OCI-LY3 (cell line): ENCODE measurements around the gene SLC23A1.

Experiments
- H2AFZ ChIP-seq: fragments of 200-600, 300-600 bp; shearing (Covaris generic); 2 replicates; pipeline ENCODE4 v1.6.0; 2014; ENCODE audit warnings: antibody characterized with exemption, low read depth, low read length
- H3K27ac ChIP-seq: fragments of 200-600, 300-600 bp; sonication (generic); 2 replicates; pipeline ENCODE4 v1.5.1; 2014; ENCODE audit warnings: mild to moderate bottlenecking, low read length, moderate library complexity, mixed read lengths
- H3K27me3 ChIP-seq: fragments of 200-600, 300-600 bp; sonication (generic); 2 replicates; pipeline ENCODE4 v1.6.1; 2014; ENCODE audit warnings: low read depth, low read length, mixed read lengths
- H3K36me3 ChIP-seq: fragments of 200-600, 300-600 bp; sonication (generic); replicated peaks from 2 replicates; pipeline ENCODE3; 2014; ENCODE audit warnings: low read depth, low read length, mixed read lengths
- H3K4me1 ChIP-seq: fragments of 300-600, 200-600 bp; sonication (generic); 2 replicates; pipeline ENCODE4 v1.6.1; 2014; ENCODE audit warnings: low read length, mixed read lengths
- H3K4me2 ChIP-seq: fragments of 200-600, 300-600 bp; sonication (generic); 2 replicates; pipeline ENCODE4 v1.6.1; 2014; ENCODE audit warnings: low read length, mixed read lengths
- H3K4me3 ChIP-seq: fragments of 300-600, 200-600 bp; sonication (generic); 2 replicates; pipeline ENCODE4 v1.5.1; 2014; ENCODE audit warnings: antibody characterized with exemption, mild to moderate bottlenecking, low read length, moderate library complexity
- H3K79me2 ChIP-seq: fragments of 300-600, 200-600 bp; shearing (Covaris generic); 2 replicates; pipeline ENCODE4 v1.6.1; 2014; ENCODE audit warnings: mild to moderate bottlenecking, low read length, mixed read lengths
- H3K9ac ChIP-seq: fragments of 300-600, 200-600 bp; shearing (Covaris generic); 2 replicates; pipeline ENCODE4 v1.6.0; 2014; ENCODE audit warnings: mild to moderate bottlenecking, low read length, moderate library complexity
- H3K9me3 ChIP-seq: fragments of 200-600, 300-600 bp; shearing (Covaris generic); 2 replicates; pipeline ENCODE4 v1.6.1; 2014; ENCODE audit warnings: low read length, mixed read lengths; ENCODE audit not compliant: insufficient read depth
- H4K20me1 ChIP-seq: fragments of 200-600, 300-600 bp; sonication (generic); 2 replicates; pipeline ENCODE4 v1.6.1; 2016; ENCODE audit warnings: low read length, mixed read lengths; ENCODE audit not compliant: insufficient read depth
- CTCF ChIP-seq: fragments of 200-600, 300-600 bp; sonication (generic); IDR thresholded peaks from 2 replicates; pipeline ENCODE4 v1.5.1; 2014; ENCODE audit warnings: antibody characterized with exemption, low read length, low read depth
- EZH2phosphoT487 ChIP-seq: fragments of 200-600 bp; shearing (Covaris generic); IDR thresholded peaks from 2 replicates; pipeline ENCODE4 v1.6.1; 2018; ENCODE audit warnings: antibody characterized with exemption, mixed run types, low read depth

SLC23A1 gene

GRCh38 chr5:139378101-139378825 is 4.8 kb downstream of the SLC23A1 start:
- Histone ChIP-seq H3K36me3 (no peaks in the 10 kb centered on the region), H3K4me1 (no peaks in the 10 kb centered on the region), H3K79me2 (no peaks in the 10 kb centered on the region), H4K20me1 (no peaks in the 10 kb centered on the region), H3K27ac (no peak overlapping the region), H2AFZ (no peak overlapping the region), H3K9ac (no peak overlapping the region), H3K9me3 (no peaks in the 10 kb centered on the region), H3K27me3 (no peaks in the 10 kb centered on the region), H3K4me2 (no peak overlapping the region), H3K4me3 (no peak overlapping the region)
- TF ChIP-seq CTCF (no peak), EZH2phosphoT487 (no peak)

DNA sequence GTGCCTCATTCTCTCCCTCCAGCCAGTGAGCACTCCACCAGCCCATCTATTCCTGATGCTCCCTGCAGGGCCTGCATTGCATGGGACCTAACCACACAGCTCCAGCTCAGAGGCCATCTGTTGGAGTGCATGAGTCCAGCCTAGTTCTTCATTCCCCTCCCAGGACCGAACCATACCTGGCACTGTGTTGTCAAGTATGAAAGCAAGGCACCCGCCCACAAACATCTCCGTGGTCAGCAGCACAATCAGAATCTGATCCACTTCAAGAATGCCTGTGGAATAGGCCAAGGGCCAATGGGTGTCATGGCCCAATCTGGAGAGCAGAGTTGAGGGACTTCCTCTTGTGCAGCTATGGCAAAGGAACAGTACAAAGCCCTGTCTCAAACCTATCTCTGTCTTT is 5.9 kb downstream of the SLC23A1 start:
- Histone ChIP-seq H3K4me3 (no peak overlapping the region), H2AFZ (no peak overlapping the region), H3K4me1 (no peaks in the 10 kb centered on the region), H4K20me1 (no peaks in the 10 kb centered on the region), H3K36me3 (no peaks in the 10 kb centered on the region), H3K27me3 (no peaks in the 10 kb centered on the region), H3K4me2 (no peak overlapping the region), H3K27ac (no peak overlapping the region), H3K9ac (no peak overlapping the region), H3K9me3 (no peaks in the 10 kb centered on the region), H3K79me2 (no peaks in the 10 kb centered on the region)
- TF ChIP-seq EZH2phosphoT487 (no peak), CTCF (no peak)

GRCh38 chr5:139376364-139376763 is 6.7 kb downstream of the SLC23A1 start:
- Histone ChIP-seq H3K9me3 (no peaks in the 10 kb centered on the region), H3K4me2 (no peak overlapping the region), H4K20me1 (no peaks in the 10 kb centered on the region), H2AFZ (no peak overlapping the region), H3K36me3 (no peaks in the 10 kb centered on the region), H3K9ac (no peak overlapping the region), H3K27ac (no peak overlapping the region), H3K4me1 (no peaks in the 10 kb centered on the region), H3K4me3 (no peak overlapping the region), H3K79me2 (no peaks in the 10 kb centered on the region), H3K27me3 (no peaks in the 10 kb centered on the region)
- no peak for TF ChIP-seq EZH2phosphoT487
- TF ChIP-seq CTCF: no peak

GRCh38 chr5:139374909-139375308 is 8.2 kb downstream of the SLC23A1 start:
- Histone ChIP-seq H3K36me3 (no peaks in the 10 kb centered on the region), H3K27me3 (no peaks in the 10 kb centered on the region), H3K4me1 (no peaks in the 10 kb centered on the region), H3K9ac (no peak overlapping the region), H2AFZ (no peak overlapping the region), H3K27ac (no peak overlapping the region), H3K4me3 (no peak overlapping the region), H3K4me2 (no peak overlapping the region), H3K79me2 (no peaks in the 10 kb centered on the region), H3K9me3 (no peaks in the 10 kb centered on the region), H4K20me1 (no peaks in the 10 kb centered on the region)
- TF ChIP-seq CTCF (no peak), EZH2phosphoT487 (no peak)
